HFFc6 (cell line): ENCODE results near the gene SLAMF9. TPM values are rescaled to one million over a fixed set of nuclear protein-coding genes. Genes with fewer than 3 reads are reported as not detected.

Experiments used
- DNase-seq: peaks from one replicate; pipeline ENCODE4 v3.0.0-alpha.2; 2018
- H3K27ac Mint-ChIP-seq: 2 replicates; pipeline ENCODE4 v1.8.0; 2020; ENCODE audit warnings: mild to moderate bottlenecking, mixed read lengths
- H3K27me3 Mint-ChIP-seq: 2 replicates; pipeline ENCODE4 v1.8.0; 2021; ENCODE audit warnings: mild to moderate bottlenecking, moderate library complexity, mixed read lengths; ENCODE audit not compliant: insufficient read depth
- H3K36me3 Mint-ChIP-seq: 2 replicates; pipeline ENCODE4 v1.8.0; 2021; ENCODE audit warnings: low read depth, mixed read lengths
- H3K4me1 Mint-ChIP-seq: 2 replicates; pipeline ENCODE4 v1.8.0; 2020; ENCODE audit warnings: low read depth, mixed read lengths
- H3K4me3 Mint-ChIP-seq: 2 replicates; pipeline ENCODE4 v1.8.0; 2020; ENCODE audit warnings: mild to moderate bottlenecking, moderate library complexity, mixed read lengths
- H3K9me3 Mint-ChIP-seq: 2 replicates; pipeline ENCODE4 v1.8.0; 2020; ENCODE audit warnings: mild to moderate bottlenecking, mixed read lengths
- total RNA-seq, 6 experiments: library from RNA; stranded (reverse); fragmentation: NEBNext Ultra II Directional; extraction: Animal tissue kit (Norgen Biotek cat#: 25700); gene quantifications; 2 replicates in 1 of 6; 3 replicates in 5 of 6; pipeline ENCODE4 v1.2.3, GENCODE V29; 2021
- TF ChIP-seq, protein P1 (sequence below): fragments of 200-600 bp; sonication (generic); IDR thresholded peaks from 2 replicates; pipeline ENCODE4 v1.5.0; 2021; ENCODE audit warnings: antibody characterized with exemption, mild to moderate bottlenecking

Gene SLAMF9
- total RNA-seq, 6 experiments from 2014 or later = 0.41 to 0.51 (median 0.46) TPM; not detected in 3

DNA sequence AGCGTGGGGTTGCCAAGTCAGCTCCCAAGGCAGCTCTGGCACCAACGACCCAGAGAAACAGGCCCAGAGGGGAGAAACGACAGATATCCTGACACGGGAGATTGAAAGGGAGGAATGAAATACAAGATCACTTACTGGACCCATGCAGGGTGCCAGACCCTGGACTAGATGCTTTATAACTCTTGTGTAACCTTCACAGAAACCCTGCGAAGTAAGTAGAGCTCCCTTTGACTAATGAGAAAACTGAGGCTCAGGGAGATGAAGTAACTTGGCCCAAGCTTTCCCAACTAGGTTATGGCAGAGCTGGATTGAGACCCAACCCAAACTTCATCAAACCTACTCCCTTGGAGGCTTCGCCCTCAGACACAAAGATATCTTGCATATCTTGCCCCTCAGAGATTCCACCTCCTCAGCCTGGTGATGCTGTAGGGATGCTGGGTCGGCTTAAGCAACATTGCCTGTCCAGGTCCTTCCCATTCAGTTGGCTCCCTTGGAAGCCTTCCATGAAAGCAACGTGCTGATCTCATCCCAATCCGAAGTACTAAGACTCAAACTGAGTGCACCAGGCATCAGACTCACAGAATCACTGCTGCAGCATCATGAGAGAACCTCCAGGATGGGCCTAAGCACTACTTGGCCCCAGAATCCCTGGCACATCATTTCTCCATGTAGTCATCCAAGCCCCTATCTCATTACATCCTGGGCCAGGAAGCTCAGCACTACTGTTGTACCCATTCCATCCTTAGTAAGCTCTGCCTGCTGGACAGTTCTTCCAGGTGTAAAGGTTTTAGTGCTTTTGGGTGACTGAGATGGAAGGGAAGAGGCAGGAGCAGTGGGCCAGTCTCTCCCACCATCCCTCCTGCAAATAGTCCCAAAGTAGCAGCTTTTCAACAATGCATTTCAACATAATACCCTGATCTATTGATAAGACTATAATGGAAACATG, 7.5 kb downstream of the SLAMF9 start:
- Mint-ChIP-seq H3K27ac (no peak overlapping the region), H3K9me3 (no peaks in the 10 kb centered on the region), H3K36me3 (no peaks in the 10 kb centered on the region), H3K27me3 (peaks cover 40% of the 10 kb centered on the region), H3K4me1 (peaks cover 9% of the 10 kb centered on the region; the same call in 1 of the 2 replicates), H3K4me3 (peak overlapping the region; percentile 49; the same call in 1 of the 2 replicates)
- TF ChIP-seq, protein P1, sequence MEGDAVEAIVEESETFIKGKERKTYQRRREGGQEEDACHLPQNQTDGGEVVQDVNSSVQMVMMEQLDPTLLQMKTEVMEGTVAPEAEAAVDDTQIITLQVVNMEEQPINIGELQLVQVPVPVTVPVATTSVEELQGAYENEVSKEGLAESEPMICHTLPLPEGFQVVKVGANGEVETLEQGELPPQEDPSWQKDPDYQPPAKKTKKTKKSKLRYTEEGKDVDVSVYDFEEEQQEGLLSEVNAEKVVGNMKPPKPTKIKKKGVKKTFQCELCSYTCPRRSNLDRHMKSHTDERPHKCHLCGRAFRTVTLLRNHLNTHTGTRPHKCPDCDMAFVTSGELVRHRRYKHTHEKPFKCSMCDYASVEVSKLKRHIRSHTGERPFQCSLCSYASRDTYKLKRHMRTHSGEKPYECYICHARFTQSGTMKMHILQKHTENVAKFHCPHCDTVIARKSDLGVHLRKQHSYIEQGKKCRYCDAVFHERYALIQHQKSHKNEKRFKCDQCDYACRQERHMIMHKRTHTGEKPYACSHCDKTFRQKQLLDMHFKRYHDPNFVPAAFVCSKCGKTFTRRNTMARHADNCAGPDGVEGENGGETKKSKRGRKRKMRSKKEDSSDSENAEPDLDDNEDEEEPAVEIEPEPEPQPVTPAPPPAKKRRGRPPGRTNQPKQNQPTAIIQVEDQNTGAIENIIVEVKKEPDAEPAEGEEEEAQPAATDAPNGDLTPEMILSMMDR = no peak
- no peak for DNase-seq

DNA sequence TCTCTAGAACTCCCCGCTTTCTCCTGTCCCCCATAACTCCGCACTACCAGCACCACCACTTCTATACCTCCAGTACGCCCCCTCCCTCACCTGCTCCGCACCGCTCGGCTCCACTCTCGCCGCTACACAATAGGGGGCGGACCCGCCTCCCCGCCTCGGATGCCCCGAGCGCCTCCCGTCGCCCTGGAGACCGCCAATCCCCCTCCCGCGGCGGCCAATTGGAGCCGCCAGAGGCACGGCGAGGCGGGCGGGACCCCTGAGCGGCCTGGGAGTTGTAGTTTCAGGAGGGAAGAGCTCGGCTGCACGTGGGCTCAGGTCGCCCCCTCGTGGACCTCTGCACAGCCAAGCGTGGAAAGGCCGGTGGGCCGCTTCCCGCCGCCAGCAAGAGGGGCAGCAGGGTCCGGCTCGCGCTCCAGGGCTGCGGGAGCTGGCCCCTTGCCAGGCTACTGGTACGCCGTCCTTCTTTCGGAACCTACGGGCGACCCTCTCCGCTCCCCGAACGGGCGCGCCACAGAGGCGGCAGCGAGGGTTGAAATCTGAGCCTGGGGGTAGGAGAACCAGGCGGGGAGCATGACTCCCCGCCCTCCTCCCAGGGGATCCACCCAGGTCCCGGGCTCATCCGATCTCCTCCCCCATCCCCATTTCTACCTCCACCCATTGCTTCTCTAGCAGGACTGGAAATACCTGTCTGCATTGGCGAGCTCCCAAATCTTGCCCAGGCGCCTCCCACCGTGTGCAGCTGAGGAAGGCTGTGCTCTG, 8.4 kb downstream of the SLAMF9 start, which contains the start of gene IGSF9:
Gene IGSF9, minus strand, starts transcription at position 131 of the 759 bp plus-strand sequence. CDS start 2,159 bp downstream, outside the sequence.
- TF ChIP-seq, protein P1 = peak; percentile 65
- Mint-ChIP-seq H3K27ac (no peak within 1 kb of the TSS), H3K9me3 (no peaks in the 10 kb centered on the region), H3K27me3 (peaks cover 41% of the 10 kb centered on the region), H3K36me3 (no peaks in the 10 kb centered on the region), H3K4me1 (peaks cover 9% of the 10 kb centered on the region; the same call in 1 of the 2 replicates), H3K4me3 (peak within 1 kb of the TSS; percentile 71)
- peak; percentile 6 for DNase-seq

DNA sequence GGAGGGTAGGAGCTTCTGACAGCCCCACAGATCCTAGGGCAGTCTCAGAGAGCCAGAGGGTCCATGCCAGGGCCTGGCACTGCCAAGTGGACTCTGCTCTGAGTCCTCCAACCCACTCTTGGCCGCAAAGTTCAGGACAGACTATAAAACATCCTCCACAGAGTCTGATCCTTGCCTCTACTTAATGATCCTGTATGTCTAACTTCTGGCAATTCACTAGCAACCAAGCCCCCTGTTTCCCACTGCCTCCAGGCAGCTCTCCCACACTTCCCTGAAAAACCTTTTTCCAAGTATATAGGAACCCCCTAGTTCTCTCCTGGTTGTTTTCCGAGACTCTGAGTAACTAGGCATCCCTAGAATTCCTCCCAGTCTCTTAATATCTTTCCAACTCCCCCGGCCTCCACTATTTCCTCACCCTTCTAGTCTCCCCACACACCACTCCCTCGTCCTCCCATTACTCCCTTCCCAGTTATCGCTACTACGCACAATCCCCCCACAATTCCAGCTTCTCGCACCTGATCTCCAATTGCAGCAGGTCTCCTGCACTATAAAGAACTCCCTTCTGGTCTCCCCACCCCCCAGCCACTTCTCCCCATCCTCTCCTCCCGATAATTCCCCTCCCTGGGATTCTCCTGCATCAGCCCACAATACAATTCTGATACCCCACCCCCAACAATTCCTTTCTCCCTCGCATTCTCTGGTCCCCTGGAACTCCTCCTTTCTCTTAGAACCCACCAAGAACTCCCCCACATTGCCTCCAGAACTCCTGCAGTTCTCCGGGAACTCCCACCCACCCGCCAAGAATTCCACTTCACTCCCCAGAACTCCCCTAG, 9.2 kb downstream of the SLAMF9 start:
- no peaks in the 10 kb centered on the region for H3K36me3 Mint-ChIP-seq
- H3K4me1 Mint-ChIP-seq = peaks cover 9% of the 10 kb centered on the region; the same call in 1 of the 2 replicates
- peak overlapping the region; percentile 71 for H3K4me3 Mint-ChIP-seq
- no peak for DNase-seq
- peaks cover 42% of the 10 kb centered on the region for H3K27me3 Mint-ChIP-seq
- no peak overlapping the region for H3K27ac Mint-ChIP-seq
- H3K9me3 Mint-ChIP-seq = no peaks in the 10 kb centered on the region
- TF ChIP-seq, protein P1 = no peak

GRCh38 chr1:159943908-159944622, 10.0 kb downstream of the SLAMF9 start:
- Mint-ChIP-seq H3K27me3 (peaks cover 44% of the 10 kb centered on the region), H3K4me3 (no peak overlapping the region), H3K4me1 (peaks cover 9% of the 10 kb centered on the region; the same call in 1 of the 2 replicates), H3K36me3 (no peaks in the 10 kb centered on the region), H3K27ac (no peak overlapping the region), H3K9me3 (no peaks in the 10 kb centered on the region)
- DNase-seq = no peak
- TF ChIP-seq, protein P1 = no peak
